ENCODE measurements around the gene NXPE3. TPM values are rescaled to one million over a fixed set of nuclear protein-coding genes. Genes with fewer than 3 reads are reported as not detected.

NXPE3 gene
- total and polyA plus RNA-seq, 9 of the 15 experiments (the other 6 are each of a cell fraction or from before 2014, with no cell fraction given), result 0.25 to 2.5 (median 0.95) TPM

GRCh38 chr3:101779047-101779821 lies at the start of gene NXPE3 (continued):
- no peak for TF ChIP-seq ZFP91 (CRISPR knock-in tag; IDR thresholded peaks at IDR 0.05)
- TF ChIP-seq CREM (IDR thresholded peaks at IDR 0.05; ENCODE audit: low read depth), result peak; percentile 37; the same call in 1 of the 2 replicates
- no peak for TF ChIP-seq YY1 (IDR thresholded peaks at IDR 0.05; ENCODE audit: borderline replicate concordance in 1 of 3, control insufficient read depth in 1 of 3, extremely low read depth in 1 of 3, insufficient read depth in 3 of 3, insufficient read length in 1 of 3, insufficient replicate concordance in 2 of 3, low read depth in 1 of 3, low read length in 2 of 3)
- no peak for TF ChIP-seq MNT (conservative IDR thresholded peaks at IDR 0.05)
- peak; percentile 48; the same call in 1 of the 2 replicates for TF ChIP-seq CTBP1 (IDR thresholded peaks at IDR 0.05; ENCODE audit: borderline replicate concordance)
- TF ChIP-seq FOXP4 (CRISPR knock-in tag; IDR thresholded peaks at IDR 0.05; ENCODE audit: borderline replicate concordance), result no peak
- no peak for TF ChIP-seq MED1 (CRISPR knock-in tag; IDR thresholded peaks at IDR 0.05; ENCODE audit: borderline replicate concordance)
- no peak for TF ChIP-seq NFE2 (IDR thresholded peaks at IDR 0.05; ENCODE audit: low read depth)
- TF ChIP-seq EGR1 (conservative IDR thresholded peaks at IDR 0.05), result peak; percentile 58; the same call in 1 of the 2 replicates
- no peak for TF ChIP-seq HES1 (IDR thresholded peaks at IDR 0.05; ENCODE audit: low read depth)
- TF ChIP-seq EP400 (IDR thresholded peaks at IDR 0.05), result no peak
- no peak for TF ChIP-seq HDAC3 (IDR thresholded peaks at IDR 0.05; ENCODE audit: borderline replicate concordance, partially characterized antibody)
- no peak for TF ChIP-seq E2F4 (CRISPR knock-in tag; IDR thresholded peaks at IDR 0.05; ENCODE audit: low read depth)
- TF ChIP-seq SUPT5H (IDR thresholded peaks at IDR 0.05), result no peak
- no peak for TF ChIP-seq NBN (IDR thresholded peaks at IDR 0.05; ENCODE audit: low read depth)
- TF ChIP-seq PHF20 (IDR thresholded peaks at IDR 0.05; ENCODE audit: partially characterized antibody), result peak; percentile 28

All from K562 (cell line).